ENCODE data around the gene SLC22A14. TPM values are rescaled to one million over a fixed set of nuclear protein-coding genes. Genes with fewer than 3 reads are reported as not detected.

Gene SLC22A14
- total RNA-seq, 1 experiment from 2014 or later: not detected

DNA sequence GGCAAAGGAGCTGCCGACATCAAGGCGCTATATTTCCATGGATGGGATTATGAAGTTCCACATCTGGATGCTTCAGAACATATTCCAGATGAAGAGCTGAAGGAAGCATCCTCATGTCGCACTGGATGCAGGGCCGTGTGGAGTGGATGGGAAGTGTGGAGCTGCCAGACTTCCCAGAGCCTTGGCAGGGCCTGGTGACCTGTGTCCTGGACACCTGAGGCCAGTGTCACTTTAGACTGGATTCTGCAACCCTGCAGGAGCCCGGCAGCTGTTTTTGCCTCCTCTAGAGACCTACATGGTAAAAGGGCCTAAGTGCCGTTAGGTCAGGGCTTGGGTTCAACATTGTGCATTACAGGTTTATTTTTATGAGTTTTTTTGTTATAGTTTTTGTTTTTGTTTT is 53.2 kb downstream of the SLC22A14 start (continued):
- TF ChIP-seq, protein P1, sequence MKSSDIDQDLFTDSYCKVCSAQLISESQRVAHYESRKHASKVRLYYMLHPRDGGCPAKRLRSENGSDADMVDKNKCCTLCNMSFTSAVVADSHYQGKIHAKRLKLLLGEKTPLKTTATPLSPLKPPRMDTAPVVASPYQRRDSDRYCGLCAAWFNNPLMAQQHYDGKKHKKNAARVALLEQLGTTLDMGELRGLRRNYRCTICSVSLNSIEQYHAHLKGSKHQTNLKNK (CRISPR knock-in tag; IDR thresholded peaks at IDR 0.05): no peak
- TF ChIP-seq, protein P2, sequence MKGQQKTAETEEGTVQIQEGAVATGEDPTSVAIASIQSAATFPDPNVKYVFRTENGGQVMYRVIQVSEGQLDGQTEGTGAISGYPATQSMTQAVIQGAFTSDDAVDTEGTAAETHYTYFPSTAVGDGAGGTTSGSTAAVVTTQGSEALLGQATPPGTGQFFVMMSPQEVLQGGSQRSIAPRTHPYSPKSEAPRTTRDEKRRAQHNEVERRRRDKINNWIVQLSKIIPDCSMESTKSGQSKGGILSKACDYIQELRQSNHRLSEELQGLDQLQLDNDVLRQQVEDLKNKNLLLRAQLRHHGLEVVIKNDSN (CRISPR knock-in tag; IDR thresholded peaks at IDR 0.05): no peak
- TF ChIP-seq, protein P3, sequence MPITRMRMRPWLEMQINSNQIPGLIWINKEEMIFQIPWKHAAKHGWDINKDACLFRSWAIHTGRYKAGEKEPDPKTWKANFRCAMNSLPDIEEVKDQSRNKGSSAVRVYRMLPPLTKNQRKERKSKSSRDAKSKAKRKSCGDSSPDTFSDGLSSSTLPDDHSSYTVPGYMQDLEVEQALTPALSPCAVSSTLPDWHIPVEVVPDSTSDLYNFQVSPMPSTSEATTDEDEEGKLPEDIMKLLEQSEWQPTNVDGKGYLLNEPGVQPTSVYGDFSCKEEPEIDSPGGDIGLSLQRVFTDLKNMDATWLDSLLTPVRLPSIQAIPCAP (CRISPR knock-in tag; IDR thresholded peaks at IDR 0.05): no peak
- TF ChIP-seq ZNF416 (CRISPR knock-in tag; IDR thresholded peaks at IDR 0.05): no peak

- ChIA-PET POLR2A (no interaction called here), CTCF (no interaction called here)
- H3K4me3 Mint-ChIP-seq: no peak overlapping the region
- H3K4me1 Mint-ChIP-seq: no peaks in the 10 kb centered on the region
- no peaks in the 10 kb centered on the region for H3K9me3 Mint-ChIP-seq
- DNase-seq (ENCODE audit: low spot score) (no peak), ATAC-seq (no peak)
- no peak for TF ChIP-seq PREB (CRISPR knock-in tag; IDR thresholded peaks at IDR 0.05; ENCODE audit: borderline replicate concordance)
- no peak overlapping the region for H3K27ac Mint-ChIP-seq
- no peaks in the 10 kb centered on the region for H3K36me3 Mint-ChIP-seq
- H3K27me3 Mint-ChIP-seq (ENCODE audit: low read depth): no peaks in the 10 kb centered on the region; the same call in 1 of the 2 replicates
Measured at GRCh38 chr3:38337703-38338102, 55.6 kb downstream of the SLC22A14 start.

- DNase-seq (ENCODE audit: low spot score) (no peak), ATAC-seq (no peak)
- ChIA-PET CTCF (no interaction called here), POLR2A (no interaction called here)
- Mint-ChIP-seq H3K36me3 (peaks cover 3% of the 10 kb centered on the region; the same call in 1 of the 2 replicates), H3K27ac (no peak overlapping the region), H3K4me1 (no peaks in the 10 kb centered on the region), H3K27me3 (ENCODE audit: low read depth) (peaks cover 25% of the 10 kb centered on the region), H3K9me3 (peaks cover 12% of the 10 kb centered on the region), H3K4me3 (no peak overlapping the region)
- TF ChIP-seq KAT7 (CRISPR knock-in tag; IDR thresholded peaks at IDR 0.05; ENCODE audit: borderline replicate concordance): no peak
- no peak for TF ChIP-seq ZNF121 (CRISPR knock-in tag; IDR thresholded peaks at IDR 0.05)
Measured at GRCh38 chr3:38343797-38344594, 61.9 kb downstream of the SLC22A14 start.

- Mint-ChIP-seq H3K36me3 (peaks cover 3% of the 10 kb centered on the region; the same call in 1 of the 2 replicates), H3K4me1 (no peaks in the 10 kb centered on the region), H3K9me3 (peaks cover 12% of the 10 kb centered on the region), H3K4me3 (peak overlapping the region; percentile 66), H3K27ac (no peak overlapping the region), H3K27me3 (ENCODE audit: low read depth) (peaks cover 25% of the 10 kb centered on the region)
- no peak for DNase-seq (ENCODE audit: low spot score)
- ChIA-PET CTCF (interaction anchor here (0.8 to 2.4 kb wide), 24 partner anchors 9 to 379 kb away, joined by 3 to 20 read pairs (median 4); partner anchors contain the start of genes ACAA1, ACVR2B and EXOG), POLR2A (interaction anchor here (0.6 to 2.1 kb wide), 4 partner anchors 84 to 209 kb away, joined by 3 to 7 read pairs (median 4); partner anchors contain the start of gene ACAA1)
- no peak for TF ChIP-seq SMAD3 (CRISPR knock-in tag; IDR thresholded peaks at IDR 0.05; ENCODE audit: borderline replicate concordance)
- ATAC-seq: no peak; the same call in 1 of the 2 replicates
Measured at GRCh38 chr3:38345879-38346586, 63.9 kb downstream of the SLC22A14 start.

- peak; percentile 81 for DNase-seq (ENCODE audit: low spot score)
- Mint-ChIP-seq H3K27ac (no peak within 1 kb of the TSS), H3K27me3 (ENCODE audit: low read depth) (peaks cover 25% of the 10 kb centered on the region), H3K9me3 (peaks cover 12% of the 10 kb centered on the region), H3K36me3 (peaks cover 3% of the 10 kb centered on the region; the same call in 1 of the 2 replicates), H3K4me3 (peak within 1 kb of the TSS; percentile 66), H3K4me1 (no peaks in the 10 kb centered on the region)
- ChIA-PET CTCF (interaction anchor here (0.5 to 2.4 kb wide), 38 partner anchors 8 to 379 kb away, joined by 3 to 20 read pairs (median 4); partner anchors contain the start of genes ACAA1, ACVR2B and EXOG), POLR2A (interaction anchor here (0.6 to 2.1 kb wide), 6 partner anchors 65 to 210 kb away, joined by 3 to 7 read pairs (median 4); partner anchors contain the start of genes ACAA1 and EXOG)
- peak; percentile 96 for ATAC-seq
- TF ChIP-seq ATF2 (CRISPR knock-in tag; IDR thresholded peaks at IDR 0.05; ENCODE audit: borderline replicate concordance, low read depth) (no peak), CREM (CRISPR knock-in tag; IDR thresholded peaks at IDR 0.05) (peak; percentile 72; the same call in 1 of the 2 replicates), TEAD1 (CRISPR knock-in tag; IDR thresholded peaks at IDR 0.05) (peak; percentile 78), FOXP1 (CRISPR knock-in tag; IDR thresholded peaks at IDR 0.05; ENCODE audit: borderline replicate concordance) (peak; percentile 92; the same call in 1 of the 2 replicates), KAT7 (CRISPR knock-in tag; IDR thresholded peaks at IDR 0.05; ENCODE audit: borderline replicate concordance) (no peak), RELA (CRISPR knock-in tag; IDR thresholded peaks at IDR 0.05; ENCODE audit: borderline replicate concordance) (no peak)
- TF ChIP-seq, protein P4, sequence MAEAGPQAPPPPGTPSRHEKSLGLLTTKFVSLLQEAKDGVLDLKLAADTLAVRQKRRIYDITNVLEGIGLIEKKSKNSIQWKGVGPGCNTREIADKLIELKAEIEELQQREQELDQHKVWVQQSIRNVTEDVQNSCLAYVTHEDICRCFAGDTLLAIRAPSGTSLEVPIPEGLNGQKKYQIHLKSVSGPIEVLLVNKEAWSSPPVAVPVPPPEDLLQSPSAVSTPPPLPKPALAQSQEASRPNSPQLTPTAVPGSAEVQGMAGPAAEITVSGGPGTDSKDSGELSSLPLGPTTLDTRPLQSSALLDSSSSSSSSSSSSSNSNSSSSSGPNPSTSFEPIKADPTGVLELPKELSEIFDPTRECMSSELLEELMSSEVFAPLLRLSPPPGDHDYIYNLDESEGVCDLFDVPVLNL (CRISPR knock-in tag; IDR thresholded peaks at IDR 0.05; ENCODE audit: borderline replicate concordance, low read depth): peak; percentile 65; the same call in 1 of the 2 replicates
- TF ChIP-seq, protein P3 (CRISPR knock-in tag; IDR thresholded peaks at IDR 0.05): peak; percentile 71; the same call in 1 of the 2 replicates
Measured at GRCh38 chr3:38346587-38347410, 64.7 kb downstream of the SLC22A14 start, which contains the start of gene XYLB. Gene XYLB, plus strand, starts transcription at chr3:38346785. Its CDS starts 84 bp downstream, at chr3:38346869.
